Measurements from ENCODE around the gene ASF1A. TPM values are rescaled to one million over a fixed set of nuclear protein-coding genes. Genes with fewer than 3 reads are reported as not detected.
A peak's percentile ranks its signal among the peaks of the same experiment; 100 is the strongest.

Gene ASF1A
- total and polyA plus RNA-seq, 9 of the 15 experiments (the other 6 are each of a cell fraction or from before 2014, with no cell fraction given) = 31.5 to 45.3 (median 34.8) TPM

- TF ChIP-seq E2F8 (IDR thresholded peaks at IDR 0.05; ENCODE audit: low read depth, partially characterized antibody) (no peak), PCBP2 (IDR thresholded peaks at IDR 0.05; ENCODE audit: low read depth, low read length, poor library complexity, severe bottlenecking) (no peak), RBM17 (IDR thresholded peaks at IDR 0.05; ENCODE audit: borderline replicate concordance, low read depth, low read length) (no peak), STAT5B (CRISPR knock-in tag; IDR thresholded peaks at IDR 0.05) (no peak), ZC3H11A (IDR thresholded peaks at IDR 0.05; ENCODE audit: low read depth, low read length) (no peak), CC2D1A (IDR thresholded peaks at IDR 0.05) (peak; percentile 65; the same call in 1 of the 2 replicates), ZNF79 (CRISPR knock-in tag; IDR thresholded peaks at IDR 0.05; ENCODE audit: low read depth) (no peak), KHSRP (IDR thresholded peaks at IDR 0.05) (no peak), MITF (IDR thresholded peaks at IDR 0.05) (no peak), ZBTB49 (CRISPR knock-in tag; IDR thresholded peaks at IDR 0.05; ENCODE audit: borderline replicate concordance) (no peak), SP1 (CRISPR knock-in tag; IDR thresholded peaks at IDR 0.05) (no peak), POLR2A (conservative IDR thresholded peaks at IDR 0.05) (peak; percentile 43), ZNF140 (CRISPR knock-in tag; IDR thresholded peaks at IDR 0.05) (no peak), PYGO2 (tag; IDR thresholded peaks at IDR 0.05) (no peak), EP400 (IDR thresholded peaks at IDR 0.05) (peak; percentile 75), TFAM (CRISPR knock-in tag; conservative IDR thresholded peaks at IDR 0.05) (no peak), CGGBP1 (CRISPR knock-in tag; IDR thresholded peaks at IDR 0.05) (no peak), E2F6 (IDR thresholded peaks at IDR 0.05; ENCODE audit: borderline replicate concordance in 1 of 2, extremely low read depth in 1 of 2, insufficient read depth in 1 of 2, insufficient read length in 1 of 2, low read depth in 1 of 2, low read length in 1 of 2, poor library complexity in 1 of 2, severe bottlenecking in 1 of 2) (no peak), PHF21A (IDR thresholded peaks at IDR 0.05; ENCODE audit: borderline replicate concordance, low read depth) (no peak), DDX20 (tag; IDR thresholded peaks at IDR 0.05; ENCODE audit: low read depth) (no peak), TAF7 (tag; IDR thresholded peaks at IDR 0.05) (no peak)
Observed at GRCh38 chr6:118896339-118897136, 2.6 kb downstream of the ASF1A start (continued).
